ENCODE data around the gene LSS. TPM values are rescaled to one million over a fixed set of nuclear protein-coding genes. Genes with fewer than 3 reads are reported as not detected.

Gene LSS
- total and polyA plus RNA-seq, 2 donors (not counting 3 experiments of a cell fraction or from before 2014, with no cell fraction given): 120 to 141 TPM

DNA sequence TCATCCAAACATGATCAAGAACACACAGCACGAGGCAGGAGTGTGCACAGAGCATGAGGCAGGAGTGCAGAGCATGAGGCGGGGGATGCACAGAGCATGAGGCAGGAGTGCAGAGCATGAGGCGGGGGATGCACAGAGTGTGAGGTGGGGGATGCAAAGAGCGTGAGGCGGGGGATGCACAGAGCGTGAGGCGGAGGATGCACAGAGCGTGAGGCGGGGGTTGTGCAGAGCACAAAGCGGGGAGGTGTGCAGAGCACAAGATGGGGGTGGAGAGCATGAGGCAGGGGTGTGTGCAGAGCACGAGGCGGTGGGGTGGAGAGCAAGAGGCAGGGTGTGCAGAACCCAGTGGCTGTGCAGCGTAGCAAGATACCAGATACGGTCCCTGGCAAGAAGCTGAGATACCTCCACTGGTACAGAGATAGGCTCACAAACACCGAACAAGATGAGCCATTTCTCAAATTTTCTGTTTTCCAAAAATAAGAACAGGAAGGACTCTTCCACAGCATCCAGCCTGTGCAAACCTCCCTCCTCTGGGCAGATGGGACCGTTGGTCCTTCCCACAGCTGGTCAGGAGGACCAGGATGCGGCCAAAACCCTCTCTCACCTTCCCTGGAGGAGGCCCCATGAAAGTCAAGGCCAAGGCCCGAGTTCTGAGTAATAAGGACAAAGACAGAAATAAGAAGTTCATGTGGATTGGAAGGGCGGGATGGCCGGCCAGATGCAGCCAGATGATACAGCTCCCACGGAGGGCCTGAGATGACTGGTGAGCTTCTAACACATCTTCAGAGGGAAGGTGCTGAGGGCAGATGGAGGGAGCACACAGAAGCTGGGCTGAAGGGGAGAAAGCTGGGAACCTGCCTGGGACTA is 56.3 kb downstream of the LSS start:
- Histone ChIP-seq H4K20me1 (replicated peaks; ENCODE audit: control insufficient read depth, extremely low read depth, insufficient read depth, low read length) (no peaks in the 10 kb centered on the region), H3K9ac (replicated peaks; ENCODE audit: extremely low read depth, insufficient read depth, low read length) (no peak overlapping the region), H3K4me2 (ENCODE audit: insufficient read depth, low read length) (no peak overlapping the region), H3K27me3 (ENCODE audit: control insufficient read depth in 2 of 2, insufficient read depth in 2 of 2, low read length in 2 of 2) (peaks cover 2 to 11% of the 10 kb centered on the region in 2 experiments), H2AFZ (ENCODE audit: low read depth, low read length) (no peak overlapping the region), H3K4me1 (ENCODE audit: control insufficient read depth, extremely low read depth, insufficient read depth, low read length) (no peaks in the 10 kb centered on the region), H3K4me3 (replicated peaks in 1 of 3; ENCODE audit: insufficient read depth in 1 of 3, low read depth in 1 of 3, low read length in 3 of 3) (no peak overlapping the region), H3K36me3 (ENCODE audit: control insufficient read depth in 2 of 2, extremely low read depth in 1 of 2, insufficient read depth in 2 of 2, low read length in 2 of 2) (no peaks in the 10 kb centered on the region), H3K9me3 (replicated peaks; ENCODE audit: control insufficient read depth, insufficient read depth, low read length) (no peaks in the 10 kb centered on the region), H3K9me1 (replicated peaks; ENCODE audit: control insufficient read depth, extremely low read depth, insufficient read depth, low read length) (no peaks in the 10 kb centered on the region), H3K27ac (ENCODE audit: insufficient read depth, low read depth, low read length) (no peak overlapping the region), H3K79me2 (ENCODE audit: control insufficient read depth, insufficient read depth, low read length) (no peaks in the 10 kb centered on the region)
- no peak for FAIRE-seq
- TF ChIP-seq POLR2A (IDR thresholded peaks at IDR 0.05; ENCODE audit: low read depth, low read length) (no peak), JUN (IDR thresholded peaks at IDR 0.05; ENCODE audit: borderline replicate concordance, insufficient read depth, insufficient read length, low read depth) (no peak), GATA2 (IDR thresholded peaks at IDR 0.05; ENCODE audit: insufficient read depth, insufficient read length, low read depth, low read length) (no peak), EZH2 (IDR thresholded peaks at IDR 0.05; ENCODE audit: borderline replicate concordance, low read depth, low read length, severe bottlenecking) (no peak), FOS (IDR thresholded peaks at IDR 0.05; ENCODE audit: borderline replicate concordance, insufficient read depth, low read length) (no peak), POLR2AphosphoS5 (IDR thresholded peaks at IDR 0.05; ENCODE audit: insufficient read depth, low read depth, low read length) (no peak), MYC (IDR thresholded peaks at IDR 0.05; ENCODE audit: low read depth, low read length) (no peak)
- TF ChIP-seq, protein P1, sequence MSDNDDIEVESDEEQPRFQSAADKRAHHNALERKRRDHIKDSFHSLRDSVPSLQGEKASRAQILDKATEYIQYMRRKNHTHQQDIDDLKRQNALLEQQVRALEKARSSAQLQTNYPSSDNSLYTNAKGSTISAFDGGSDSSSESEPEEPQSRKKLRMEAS (IDR thresholded peaks at IDR 0.05; ENCODE audit: insufficient read depth, insufficient read length): no peak
- TF ChIP-seq, protein P2, sequence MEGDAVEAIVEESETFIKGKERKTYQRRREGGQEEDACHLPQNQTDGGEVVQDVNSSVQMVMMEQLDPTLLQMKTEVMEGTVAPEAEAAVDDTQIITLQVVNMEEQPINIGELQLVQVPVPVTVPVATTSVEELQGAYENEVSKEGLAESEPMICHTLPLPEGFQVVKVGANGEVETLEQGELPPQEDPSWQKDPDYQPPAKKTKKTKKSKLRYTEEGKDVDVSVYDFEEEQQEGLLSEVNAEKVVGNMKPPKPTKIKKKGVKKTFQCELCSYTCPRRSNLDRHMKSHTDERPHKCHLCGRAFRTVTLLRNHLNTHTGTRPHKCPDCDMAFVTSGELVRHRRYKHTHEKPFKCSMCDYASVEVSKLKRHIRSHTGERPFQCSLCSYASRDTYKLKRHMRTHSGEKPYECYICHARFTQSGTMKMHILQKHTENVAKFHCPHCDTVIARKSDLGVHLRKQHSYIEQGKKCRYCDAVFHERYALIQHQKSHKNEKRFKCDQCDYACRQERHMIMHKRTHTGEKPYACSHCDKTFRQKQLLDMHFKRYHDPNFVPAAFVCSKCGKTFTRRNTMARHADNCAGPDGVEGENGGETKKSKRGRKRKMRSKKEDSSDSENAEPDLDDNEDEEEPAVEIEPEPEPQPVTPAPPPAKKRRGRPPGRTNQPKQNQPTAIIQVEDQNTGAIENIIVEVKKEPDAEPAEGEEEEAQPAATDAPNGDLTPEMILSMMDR (IDR thresholded peaks at IDR 0.05; ENCODE audit: extremely low read depth in 1 of 2, insufficient read depth in 1 of 2, low read depth in 1 of 2, low read length in 2 of 2): no peak
- intact Hi-C loops (cut with micrococcal nuclease): no loop called here
- dilution Hi-C loops (cut with MboI; ENCODE audit: extremely low pct_ligation_motif_present, low sequenced_read_pairs): no loop called here
- CTCF ChIA-PET: interaction anchor here (0.8 to 1.2 kb wide), 3 partner anchors 12 to 29 kb away, joined by 3 to 4 read pairs (median 3); no protein-coding TSS in a partner anchor
- POLR2A ChIA-PET: no interaction called here
- no TSS peak for BruUV-seq (replicated peaks)
- DNase-seq (ENCODE audit: low read depth, low spot score): no peak

All from endothelial cell of umbilical vein (primary cell).